LHCN-M2 (cell line): ENCODE measurements around the gene GPANK1. TPM values are rescaled to one million over a fixed set of nuclear protein-coding genes. Genes with fewer than 3 reads are reported as not detected.

Source experiments
- DNase-seq: peaks from one replicate; pipeline ENCODE4 v3.0.0-alpha.2; 2012; ENCODE audit warnings: low read depth
- total RNA-seq: library from RNA; depleted of rRNA; stranded (reverse); fragments of >200 nt; gene quantifications from 2 replicates; pipeline ENCODE4 v1.2.3, GENCODE V29; 2014

Gene GPANK1
- total RNA-seq, 1 experiment from 2014 or later, result 31.2 TPM

- DNase-seq, result no peak
Measured at GRCh38 chr6:31691078-31691463, 26.3 kb upstream of the GPANK1 start.

DNA sequence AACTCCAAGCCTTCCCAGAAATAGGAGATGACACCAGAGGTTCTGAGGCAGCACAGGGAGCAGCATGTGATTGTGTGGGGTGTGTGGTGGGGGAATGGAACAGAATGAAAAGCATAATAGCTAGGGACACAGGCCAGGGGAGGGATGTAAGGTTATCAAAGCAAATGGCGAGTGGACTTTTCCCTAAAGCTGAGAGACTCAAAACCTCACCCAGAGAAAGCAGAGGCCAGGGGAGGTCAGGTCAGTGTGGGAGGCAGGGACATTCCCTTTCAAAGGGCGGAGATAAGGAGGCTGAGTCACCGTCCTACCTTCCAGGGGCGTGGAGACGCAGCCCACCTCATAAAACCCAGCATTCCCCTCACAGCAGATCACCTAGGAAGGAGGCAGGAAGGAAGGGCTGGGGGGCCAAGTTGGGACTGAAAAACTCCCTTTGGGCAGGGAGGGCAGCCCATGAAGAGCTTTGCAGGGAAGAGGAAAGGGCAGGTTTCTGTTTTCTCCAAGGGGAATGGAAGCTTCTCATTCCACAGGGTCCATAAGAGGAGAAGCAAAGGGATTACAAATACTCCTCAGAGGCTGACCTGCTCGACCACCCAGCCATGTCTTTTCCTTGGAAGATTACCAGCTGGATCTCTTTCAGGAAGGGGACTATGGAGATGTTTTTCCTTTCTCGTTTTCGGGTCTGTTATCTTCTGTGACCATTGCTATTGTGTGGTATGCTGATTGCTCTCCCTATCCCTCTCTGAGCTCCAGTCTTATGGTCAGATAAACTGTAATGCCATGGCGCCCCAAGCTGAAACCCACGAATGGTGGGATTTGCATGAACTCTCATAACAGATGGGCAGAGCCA, 25.7 kb upstream of the GPANK1 start:
- no peak for DNase-seq

- DNase-seq, result no peak
Measured at GRCh38 chr6:31689249-31690110, 24.7 kb upstream of the GPANK1 start.

- DNase-seq, result no peak
Measured at GRCh38 chr6:31687860-31688693, 23.3 kb upstream of the GPANK1 start.

GRCh38 chr6:31687321-31687720, 22.5 kb upstream of the GPANK1 start:
- DNase-seq, result peak; percentile 48

- DNase-seq, result no peak
Measured at GRCh38 chr6:31686483-31686882, 21.7 kb upstream of the GPANK1 start.

- DNase-seq, result no peak
Measured at GRCh38 chr6:31683591-31683990, 18.8 kb upstream of the GPANK1 start.

GRCh38 chr6:31681135-31681671, 16.4 kb upstream of the GPANK1 start:
- peak; percentile 40 for DNase-seq

DNA sequence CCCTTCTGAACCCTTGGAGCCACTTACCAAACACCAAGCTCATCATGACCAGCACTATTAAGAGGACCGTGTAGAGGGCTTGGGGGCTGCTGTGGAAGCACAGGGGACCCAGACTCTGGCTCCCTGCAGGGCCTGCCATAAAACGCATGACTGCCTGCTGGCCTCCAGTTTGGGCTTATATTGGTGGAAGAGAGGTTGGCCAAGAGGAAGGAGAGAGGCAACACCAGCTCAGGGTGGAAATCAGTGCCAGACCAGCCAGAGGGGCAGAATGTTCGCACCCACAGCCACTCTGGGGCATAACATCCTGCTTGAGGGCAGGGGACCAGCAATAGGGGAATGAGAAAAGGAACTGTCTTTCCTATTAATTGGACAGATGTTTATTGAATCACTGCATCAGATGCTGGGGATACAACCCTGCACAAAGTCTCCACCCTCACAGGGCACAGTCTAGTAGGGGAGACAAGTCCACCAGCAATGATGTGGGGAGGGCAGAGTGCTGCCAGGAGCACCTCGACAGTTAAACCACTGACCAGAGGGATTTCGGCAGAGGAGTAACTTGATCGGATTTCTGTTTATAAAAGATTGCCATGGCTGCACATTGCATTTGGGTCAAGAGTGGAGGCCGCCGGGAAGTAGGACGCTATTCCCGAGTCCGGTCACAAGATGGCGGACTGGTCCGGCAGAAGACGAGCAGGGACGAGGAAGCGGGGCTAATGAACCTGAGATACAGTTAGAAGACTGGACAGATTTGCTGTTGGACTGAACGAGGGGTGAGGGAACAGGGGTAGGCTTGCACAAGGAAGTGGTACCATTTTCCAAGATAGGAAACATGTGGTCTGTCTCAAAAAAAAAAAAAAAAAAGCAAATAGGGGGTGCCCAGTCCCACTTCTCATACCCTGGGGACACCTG, 15.7 kb upstream of the GPANK1 start, which contains the start of gene LY6G5C:
Gene LY6G5C (minus strand): TSS at position 842 of the 909 bp plus-strand sequence. CDS start 694 bp downstream, at position 148.
- peak; percentile 90 for DNase-seq

GRCh38 chr6:31677955-31678354, 13.2 kb upstream of the GPANK1 start:
- no peak for DNase-seq

DNA sequence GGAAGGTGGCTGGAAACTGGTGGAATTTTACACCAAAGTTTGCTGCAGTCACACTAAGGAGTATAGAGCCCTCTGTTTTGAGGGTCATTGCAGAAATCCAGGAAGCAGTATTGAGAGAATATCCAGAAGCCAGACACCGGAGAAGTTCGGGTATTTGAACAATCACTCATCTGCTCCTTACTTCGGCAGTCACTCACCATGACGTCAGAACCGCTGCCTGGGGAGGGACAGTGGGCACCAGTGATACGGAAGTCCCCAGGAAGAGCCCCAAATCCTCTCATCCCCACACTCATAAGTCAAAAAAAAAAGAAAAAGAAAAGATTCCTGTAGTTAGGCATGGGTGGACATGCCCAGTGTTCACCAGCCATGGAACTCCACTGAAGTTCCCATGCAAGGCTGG, 12.1 kb upstream of the GPANK1 start:
- no peak for DNase-seq

DNA sequence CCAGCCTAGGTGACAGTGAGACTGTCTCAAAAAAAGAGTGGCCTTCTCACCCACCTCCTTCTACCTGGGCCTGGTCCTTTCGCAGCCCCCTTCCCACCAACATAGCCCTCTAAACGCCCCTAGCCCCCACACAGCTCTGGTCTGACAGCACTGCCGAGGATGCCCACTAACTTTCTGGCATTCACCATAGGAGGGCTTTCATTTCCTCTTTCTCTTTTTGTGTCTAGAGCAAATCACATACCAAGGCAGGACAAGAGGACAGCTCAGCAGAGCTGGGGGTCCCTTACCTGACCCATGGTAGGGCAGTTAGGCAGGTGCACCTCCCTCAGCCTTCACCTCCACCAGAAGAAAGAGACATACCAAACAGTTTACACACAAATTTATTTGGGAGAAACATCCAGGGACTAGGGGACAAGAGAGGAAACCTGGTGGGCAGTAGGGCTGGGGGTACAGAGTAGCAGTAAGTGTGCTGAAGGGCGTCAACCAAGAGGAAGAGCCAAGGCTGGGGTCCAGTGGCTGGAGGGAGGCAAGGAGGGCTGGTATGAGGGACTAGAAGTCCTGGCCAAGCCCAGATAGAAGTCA, 11.6 kb upstream of the GPANK1 start:
- no peak for DNase-seq

DNA sequence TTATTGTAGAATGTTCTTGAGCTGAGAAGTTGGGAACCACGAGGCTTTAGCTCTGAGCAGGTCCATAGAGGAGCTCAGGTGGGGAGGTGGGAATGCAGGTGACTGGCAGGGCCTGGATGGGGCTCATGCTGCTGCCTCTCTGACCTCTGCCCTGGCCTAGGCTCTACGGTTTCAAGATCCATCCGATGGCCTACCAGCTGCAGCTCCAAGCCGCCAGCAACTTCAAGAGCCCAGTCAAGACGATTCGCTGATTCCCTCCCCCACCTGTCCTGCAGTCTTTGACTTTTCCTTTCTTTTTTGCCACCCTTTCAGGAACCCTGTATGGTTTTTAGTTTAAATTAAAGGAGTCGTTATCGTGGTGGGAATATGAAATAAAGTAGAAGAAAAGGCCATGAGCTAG, 4.9 kb upstream of the GPANK1 start, which contains the start of gene LY6G5B:
Gene LY6G5B (plus strand): TSS at position 301 of the 400 bp plus-strand sequence. CDS start 975 bp downstream, outside the sequence.
- no peak for DNase-seq

DNA sequence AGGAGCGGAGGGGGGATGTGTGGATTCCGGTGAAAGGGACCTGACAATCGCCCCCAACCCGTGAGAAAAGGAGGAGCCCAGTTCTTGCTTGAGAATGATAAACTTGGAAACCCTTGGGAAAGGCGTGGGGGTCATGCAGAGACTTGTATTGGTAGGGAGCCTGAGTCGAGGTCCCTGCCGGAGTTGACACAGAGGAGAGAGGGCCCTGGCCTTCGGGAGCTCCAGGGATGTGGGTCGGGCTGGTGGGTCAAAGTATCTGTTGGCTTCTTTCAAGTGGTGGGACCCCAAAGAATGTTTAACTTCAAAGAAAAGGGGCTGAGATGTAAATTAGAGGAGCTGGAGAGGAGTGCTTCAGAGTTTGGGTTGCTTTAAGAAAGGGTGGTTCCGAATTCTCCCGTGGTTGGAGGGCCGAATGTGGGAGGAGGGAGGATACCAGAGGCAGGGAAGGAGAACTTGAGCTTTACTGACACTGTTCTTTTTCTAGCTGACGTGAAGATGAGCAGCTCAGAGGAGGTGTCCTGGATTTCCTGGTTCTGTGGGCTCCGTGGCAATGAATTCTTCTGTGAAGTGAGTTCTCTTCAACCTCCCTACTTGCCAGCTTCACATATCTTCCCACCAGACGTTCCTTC, 1.7 kb upstream of the GPANK1 start:
- DNase-seq, result no peak

DNA sequence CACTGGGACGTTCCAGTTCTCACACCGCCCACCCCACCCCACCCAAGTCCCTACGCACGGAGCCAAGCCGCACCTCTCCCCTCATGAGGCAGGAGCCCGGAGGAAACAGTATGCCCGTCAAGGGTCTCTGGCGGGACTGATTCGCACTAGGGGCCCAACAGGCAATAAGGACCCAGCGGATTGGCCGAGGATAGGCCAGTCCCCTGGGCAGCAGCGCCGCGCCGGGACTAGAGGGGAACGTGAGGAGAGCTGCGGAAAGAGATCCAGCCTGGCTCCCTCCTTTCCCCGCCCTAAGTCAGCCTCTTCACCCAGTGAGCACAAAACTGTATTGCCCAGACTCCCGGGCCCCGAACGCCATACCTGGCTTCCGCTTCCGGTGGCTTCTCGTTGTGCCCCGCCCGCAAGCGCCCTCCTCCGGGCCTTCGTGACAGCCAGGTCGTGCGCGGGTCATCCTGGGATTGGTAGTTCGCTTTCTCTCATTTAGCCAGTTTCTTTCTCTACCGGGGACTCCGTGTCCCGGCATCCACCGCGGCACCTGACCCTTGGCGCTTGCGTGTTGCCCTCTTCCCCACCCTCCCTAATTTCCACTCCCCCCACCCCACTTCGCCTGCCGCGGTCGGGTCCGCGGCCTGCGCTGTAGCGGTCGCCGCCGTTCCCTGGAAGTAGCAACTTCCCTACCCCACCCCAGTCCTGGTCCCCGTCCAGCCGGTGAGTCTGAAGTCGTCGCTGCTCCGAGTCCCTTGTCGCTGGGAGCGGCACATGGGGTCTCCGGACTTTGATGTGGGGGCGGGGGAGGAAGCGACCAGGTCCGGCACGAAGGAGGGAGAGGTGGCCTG, 922 bp upstream of the GPANK1 start, which contains the start of gene CSNK2B:
Gene CSNK2B (plus strand): TSS at position 580 of the 836 bp plus-strand sequence. CDS start 752 bp downstream, outside the sequence.
- DNase-seq, result peak; percentile 97

GRCh38 chr6:31663961-31664789, 622 bp downstream of the GPANK1 start:
- peak; percentile 88 for DNase-seq
